Gastrocnemius medialis (tissue), 4 donors: ENCODE measurements around the gene TSC2. TPM values are rescaled to one million over a fixed set of nuclear protein-coding genes. Genes with fewer than 3 reads are reported as not detected.

Source experiments
- ATAC-seq, 2 donors: fragments of 150-250 bp; one replicate each; pipeline ENCODE4 v1.9.1; 2016
- DNase-seq, 2 donors: peaks; one replicate each; pipeline ENCODE4 v3.0.0-alpha.2; 2019
- H3K27ac ChIP-seq, 4 donors: fragments of 200-600 bp; sonication (generic); 1 replicate in 1 of 4; 2 replicates in 3 of 4; pipeline ENCODE4 v1.5.1; 2016 to 2018; ENCODE audit warnings: mild to moderate bottlenecking in 2 of 4, moderate library complexity in 1 of 4
- H3K27me3 ChIP-seq, 3 donors: fragments of 200-600 bp; sonication (generic) in 2 of 3; 1 replicate in 1 of 3; 2 replicates in 2 of 3; pipeline versions ENCODE4 v1.5.1 to v1.6.0; 2016 to 2019; ENCODE audit warnings: mild to moderate bottlenecking in 1 of 3, moderate library complexity in 1 of 3
- H3K36me3 ChIP-seq, 2 donors: fragments of 200-600 bp; sonication (generic) in 1 of 2; one replicate each; pipeline ENCODE4 v1.5.1; 2017 to 2018
- H3K4me1 ChIP-seq, 2 donors: fragments of 200-600 bp; sonication (generic) in 1 of 2; one replicate each; pipeline ENCODE4 v1.5.1; 2016 to 2017; ENCODE audit warnings: mild to moderate bottlenecking in 2 of 2
- H3K4me3 ChIP-seq, 4 donors: fragments of 200-600 bp; sonication (generic) in 3 of 4; 1 replicate in 1 of 4; 2 replicates in 3 of 4; pipeline ENCODE4 v1.5.1; 2016 to 2019; ENCODE audit warnings: mild to moderate bottlenecking in 2 of 4
- H3K9me3 ChIP-seq, 3 donors: fragments of 200-600 bp; sonication (generic) in 2 of 3; 1 replicate in 1 of 3; 2 replicates in 2 of 3; pipeline ENCODE4 v1.5.1; 2016 to 2019
- CTCF ChIP-seq, 5 experiments: fragments of 450-650 bp in 3 of 5; fragments of 200-600 bp in 2 of 5; sonication (generic) in 2 of 5; IDR thresholded peaks in 4 of 5; conservative IDR thresholded peaks in 1 of 5; 1 replicate in 4 of 5; 2 replicates in 1 of 5; pipeline ENCODE4 v1.5.1; 2016 to 2019; ENCODE audit warnings: antibody characterized with exemption in 5 of 5, mild to moderate bottlenecking in 3 of 5, moderate library complexity in 3 of 5
- POLR2A ChIP-seq, 2 donors: fragments of 450-650 bp; IDR thresholded peaks; one replicate each; pipeline ENCODE4 v1.6.1; 2017; ENCODE audit warnings: antibody characterized with exemption in 2 of 2, mild to moderate bottlenecking in 2 of 2, moderate library complexity in 2 of 2
- in situ Hi-C, 4 donors: fragments of 200-750 bp; cut with MboI; loops; one replicate each; pipeline versions ENCODE4 v1.15.0 to v1.8.0; 2017; ENCODE audit warnings: low sequenced_read_pairs in 4 of 4
- intact Hi-C: fragments of 100-400 bp; cut with DNase I; formaldehyde crosslinking; loops from one replicate; pipeline ENCODE4 v1.15.1; 2023; ENCODE audit warnings: low total_unique reads
- total RNA-seq, 4 donors: library from RNA; depleted of rRNA; stranded (reverse); fragments of >200 nt; gene quantifications; one replicate each; pipeline versions ENCODE4 v1.1.0 to v1.2.3, GENCODE V29; 2016

Gene TSC2
- total RNA-seq, 4 donors from 2014 or later, result 44.5 to 62.7 (median 53.8) TPM

DNA sequence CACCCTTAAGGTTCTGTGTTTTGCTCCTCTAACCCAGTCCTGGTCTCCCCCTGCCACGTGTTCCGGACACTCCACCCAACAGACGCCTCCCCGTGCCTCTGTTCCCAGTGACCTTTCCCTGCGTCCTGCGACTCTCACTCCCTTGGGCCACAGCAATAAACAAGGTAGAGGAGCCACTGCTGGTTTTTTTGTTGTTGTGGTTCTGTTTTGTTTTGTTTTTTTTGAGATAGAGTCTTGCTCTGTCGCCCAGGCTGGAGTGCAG, 31.9 kb upstream of the TSC2 start:
- peaks cover 0 to 6% of the 10 kb centered on the region in 2 donors for H3K4me1 ChIP-seq
- intact Hi-C loops, result no loop called here

DNA sequence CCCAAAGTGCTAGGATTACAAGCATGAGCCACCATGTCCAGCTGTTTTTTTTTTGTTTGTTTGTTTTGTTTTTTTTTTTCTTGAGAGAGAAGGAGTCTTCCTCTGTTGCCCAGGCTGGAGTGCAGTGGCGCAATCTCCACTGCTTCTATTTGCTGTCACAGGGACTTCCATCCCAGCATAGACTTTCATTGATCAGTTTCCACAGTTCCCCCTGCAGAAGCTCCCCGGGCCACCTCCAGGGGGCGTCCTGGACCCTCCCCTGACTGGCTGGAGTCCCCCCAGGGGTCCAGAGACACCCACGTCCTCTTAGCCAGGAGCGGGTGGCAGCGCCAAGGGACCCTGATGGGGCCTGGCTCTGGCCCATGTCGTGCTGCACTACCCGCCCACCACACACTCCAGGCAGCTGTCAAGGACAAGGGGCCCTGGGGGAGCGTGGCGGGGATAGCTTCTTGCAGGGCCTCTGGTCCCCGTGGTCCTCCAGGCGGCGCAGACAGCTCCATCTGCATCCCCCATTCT, 31.3 kb upstream of the TSC2 start:
- no peaks in the 10 kb centered on the region for H3K9me3 ChIP-seq
- TF ChIP-seq POLR2A (IDR thresholded peaks at IDR 0.05) (no peak), CTCF (IDR thresholded peaks at IDR 0.05 in 4 of 5, conservative IDR thresholded peaks at IDR 0.05 in 1 of 5) (peak in 2 of 5 experiments; percentile 8 to 32)
- no peak overlapping the region for H3K27ac ChIP-seq
- H3K4me3 ChIP-seq, result no peak overlapping the region
- in situ Hi-C loops (loop anchor here in 1 of 4 donors (10.0 kb wide), 1 partner anchor 128 kb away; the partner anchor contains the start of gene RAB26), intact Hi-C loops (no loop called here)
- ATAC-seq (no peak), DNase-seq (no peak)
- no peaks in the 10 kb centered on the region for H3K36me3 ChIP-seq
- peaks cover 0 to 6% of the 10 kb centered on the region in 2 donors for H3K4me1 ChIP-seq
- peaks cover 23 to 27% (median 27%) of the 10 kb centered on the region in 3 donors for H3K27me3 ChIP-seq

More for the DNA sequence above, 31.9 kb upstream of the TSC2 start:
- Histone ChIP-seq H3K9me3 (no peaks in the 10 kb centered on the region), H3K4me3 (no peak overlapping the region), H3K27ac (no peak overlapping the region), H3K36me3 (no peaks in the 10 kb centered on the region), H3K27me3 (peaks cover 18 to 23% (median 21%) of the 10 kb centered on the region in 3 donors)
- in situ Hi-C loops, result loop anchor here in 1 of 4 donors (10.0 kb wide), 1 partner anchor 129 kb away; the partner anchor contains the start of gene RAB26
- no peak for DNase-seq
- TF ChIP-seq CTCF (IDR thresholded peaks at IDR 0.05 in 4 of 5, conservative IDR thresholded peaks at IDR 0.05 in 1 of 5) (no peak), POLR2A (IDR thresholded peaks at IDR 0.05) (no peak)
- no peak for ATAC-seq

- no peak within 1 kb of the TSS for H3K27ac ChIP-seq
- no peaks in the 10 kb centered on the region for H3K9me3 ChIP-seq
- TF ChIP-seq POLR2A (IDR thresholded peaks at IDR 0.05), result no peak
- TF ChIP-seq CTCF (IDR thresholded peaks at IDR 0.05 in 4 of 5, conservative IDR thresholded peaks at IDR 0.05 in 1 of 5), result no peak
- H3K4me1 ChIP-seq, result peaks cover 0 to 10% of the 10 kb centered on the region in 2 donors
- H3K36me3 ChIP-seq, result no peaks in the 10 kb centered on the region
- no peak within 1 kb of the TSS for H3K4me3 ChIP-seq
- H3K27me3 ChIP-seq, result peaks cover 27 to 33% (median 31%) of the 10 kb centered on the region in 3 donors
- no peak for DNase-seq
- intact Hi-C loops, result no loop called here
- in situ Hi-C loops, result loop anchor here in 1 of 4 donors (10.0 kb wide), 1 partner anchor 125 kb away; the partner anchor contains the start of gene RAB26
- ATAC-seq, result no peak
Measured at GRCh38 chr16:2019518-2019920, 28.3 kb upstream of the TSC2 start, which contains the start of gene NPW. Gene NPW, plus strand, starts transcription at chr16:2019785.

- H3K4me1 ChIP-seq, result peaks cover 0 to 10% of the 10 kb centered on the region in 2 donors
- in situ Hi-C loops, result loop anchor here in 2 of 4 donors (5.0 to 10.0 kb wide), 2 partner anchors 122 to 125 kb away; partner anchors contain the start of gene RAB26 (in 1 of the 2)
- H3K9me3 ChIP-seq, result no peaks in the 10 kb centered on the region
- H3K27ac ChIP-seq, result no peak overlapping the region
- no peaks in the 10 kb centered on the region for H3K36me3 ChIP-seq
- no peak for DNase-seq
- peaks cover 27 to 33% (median 31%) of the 10 kb centered on the region in 3 donors for H3K27me3 ChIP-seq
- intact Hi-C loops, result no loop called here
- ATAC-seq, result no peak
- H3K4me3 ChIP-seq, result no peak overlapping the region
- TF ChIP-seq POLR2A (IDR thresholded peaks at IDR 0.05), result no peak
- no peak for TF ChIP-seq CTCF (IDR thresholded peaks at IDR 0.05 in 4 of 5, conservative IDR thresholded peaks at IDR 0.05 in 1 of 5)
Measured at GRCh38 chr16:2019921-2020831, 27.6 kb upstream of the TSC2 start.
